T-helper 9 cell (primary cell): Measurements from ENCODE around the gene NAA10.

ENCODE experiments used
- DNase-seq: peaks from one replicate; pipeline ENCODE4 v3.0.0-alpha.2; 2020

Gene NAA10

DNA sequence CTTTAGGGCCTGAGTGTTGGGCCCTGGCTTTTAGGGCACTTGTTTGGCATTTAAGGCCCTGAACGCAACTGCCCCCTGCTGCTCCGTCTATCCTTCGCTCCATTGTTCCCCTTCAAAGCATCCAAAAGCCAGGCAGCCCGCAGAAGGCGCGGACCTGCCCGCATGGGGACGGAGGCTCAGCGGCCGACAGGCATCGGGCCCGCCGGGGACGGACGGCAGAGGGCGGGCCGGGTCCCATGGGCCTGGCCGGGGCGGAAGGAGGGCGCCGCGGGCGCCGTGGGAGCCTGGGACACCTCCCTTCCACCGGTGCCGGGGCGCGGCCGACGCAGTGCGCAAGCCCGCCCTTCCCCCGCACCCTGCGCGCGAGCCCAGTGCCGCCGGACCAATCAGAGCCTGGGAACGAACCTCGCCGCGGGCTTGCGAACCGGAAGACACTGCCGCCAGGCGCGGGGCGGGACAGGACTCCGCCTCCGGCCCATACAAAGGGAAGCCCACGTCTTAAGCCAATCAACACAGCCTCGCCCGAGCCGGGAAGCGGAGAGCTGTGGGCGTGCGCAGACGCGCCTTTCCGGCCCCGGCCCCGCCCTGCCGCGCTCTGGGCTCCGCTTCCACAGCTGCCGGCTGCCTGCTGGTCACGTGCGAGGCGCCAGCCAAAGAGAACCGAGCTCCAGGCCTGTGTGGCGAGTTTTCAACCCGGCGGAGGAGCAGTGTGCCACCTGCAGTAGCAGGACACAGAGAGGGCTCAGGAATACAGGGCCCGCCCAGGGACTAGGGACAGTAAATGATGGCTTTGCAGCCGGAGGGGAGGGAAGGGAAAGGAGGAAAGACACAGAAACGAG, 6.7 kb downstream of the NAA10 start:
- DNase-seq = peak; percentile 89

DNA sequence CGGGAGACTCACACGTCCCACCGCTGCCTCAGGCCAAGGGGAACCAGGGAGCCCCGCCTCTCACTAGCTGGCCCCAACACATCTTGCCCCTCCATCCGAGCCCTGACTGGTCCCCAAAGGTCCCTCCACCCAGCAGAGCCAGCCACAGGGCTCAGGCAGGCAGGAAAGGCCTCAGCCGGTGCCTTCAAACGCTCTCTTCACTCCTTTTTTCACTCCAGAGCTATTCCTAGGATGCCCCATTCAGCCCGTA, 7.2 kb downstream of the NAA10 start:
- DNase-seq = no peak

DNA sequence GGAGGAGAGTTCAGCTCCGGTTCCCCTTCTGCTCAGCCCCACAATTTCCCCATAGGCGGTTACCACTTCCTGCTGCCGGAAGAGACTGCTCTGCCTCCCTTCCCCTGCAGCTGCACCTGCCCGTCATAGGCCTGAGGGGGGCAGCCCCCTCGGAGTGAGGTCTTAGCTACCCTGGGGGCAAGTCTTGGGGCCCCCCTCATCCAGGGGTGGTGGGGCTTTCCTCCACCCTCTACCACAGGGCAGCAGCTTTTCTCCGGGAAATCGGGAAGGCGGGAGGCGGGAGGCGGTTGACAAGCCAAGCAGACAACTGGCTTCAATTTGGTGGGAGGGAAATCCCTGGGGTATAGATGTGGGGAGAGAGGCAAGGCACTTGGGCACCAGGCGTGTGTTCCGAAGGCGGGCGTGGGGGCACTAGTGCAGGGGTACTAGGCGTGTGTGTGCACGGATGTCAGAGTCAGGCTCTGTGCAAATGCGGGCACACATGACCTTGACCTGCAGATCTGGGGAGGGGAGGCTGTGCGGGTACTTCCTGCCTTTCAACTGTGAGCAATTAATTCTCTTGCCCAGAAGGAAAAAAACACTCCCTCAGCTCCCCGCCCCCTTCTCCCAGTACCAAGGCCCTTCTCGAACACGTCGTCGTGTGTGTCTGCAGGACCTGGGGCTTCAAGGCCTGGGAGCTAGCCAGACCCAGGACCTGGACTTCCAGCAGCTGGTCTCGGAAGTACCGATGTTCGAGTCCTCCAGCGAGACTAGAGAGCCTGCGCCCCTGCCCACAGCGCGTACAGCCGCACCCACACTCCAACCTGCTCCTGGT, 7.8 kb downstream of the NAA10 start:
- DNase-seq = peak; percentile 73

DNA sequence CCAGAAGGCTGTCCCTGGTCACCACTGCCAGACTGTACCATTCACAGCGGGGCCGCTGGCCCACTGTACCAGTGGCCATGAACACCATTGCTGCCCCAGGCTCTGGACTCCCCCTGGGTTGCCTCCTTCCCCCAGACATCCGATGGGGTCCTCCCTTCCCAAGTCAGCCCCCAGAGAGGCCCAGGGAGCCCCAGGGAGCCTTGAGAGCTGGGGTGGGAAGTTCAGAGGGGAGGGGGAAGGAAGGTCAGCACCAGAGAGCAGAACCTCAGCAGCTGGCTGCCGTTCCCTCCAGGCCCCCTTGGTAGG, 8.3 kb downstream of the NAA10 start:
- DNase-seq = no peak

DNA sequence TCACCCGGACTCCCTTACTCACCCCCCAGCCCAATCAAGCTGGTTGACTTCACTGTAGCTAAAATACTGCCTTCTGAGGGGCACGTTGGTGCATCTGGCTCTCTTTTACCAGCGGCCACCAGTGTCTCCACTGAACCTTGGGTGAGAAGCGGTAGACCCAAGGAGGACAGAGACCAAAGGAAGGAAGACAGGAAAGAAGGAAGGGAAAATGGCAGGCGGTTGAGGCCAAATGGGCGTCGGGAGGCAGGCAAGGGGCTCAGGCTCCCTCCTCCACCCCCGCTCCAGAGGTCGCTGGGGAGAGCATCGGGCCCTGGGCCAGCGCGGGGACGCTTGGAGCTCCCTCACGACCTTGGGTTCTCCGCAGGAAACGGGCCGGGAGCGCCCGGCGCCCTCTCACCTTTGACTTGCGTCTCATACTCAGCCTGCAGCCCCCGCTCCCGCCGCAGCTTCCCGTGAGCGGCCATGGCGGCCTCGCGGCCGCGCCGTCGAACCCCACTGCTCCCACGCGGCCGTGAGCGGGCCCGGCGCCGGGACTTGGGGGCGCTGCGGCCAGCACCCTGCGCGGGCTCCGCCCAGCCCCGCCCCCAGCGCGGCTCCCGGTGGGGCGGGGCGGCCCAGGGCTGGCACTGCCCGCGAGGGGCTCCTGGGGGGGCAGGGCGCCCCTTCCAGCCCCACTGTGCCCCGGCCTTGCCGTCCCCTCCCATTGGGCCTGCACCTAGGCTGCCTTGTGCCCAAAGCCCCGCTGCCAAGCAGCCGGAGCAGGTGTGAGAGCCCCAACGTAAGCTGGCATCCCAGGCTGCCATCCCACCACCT, 8.9 kb downstream of the NAA10 start, which contains the start of gene ARHGAP4:
Gene ARHGAP4, minus strand, starts transcription at position 526 of the 813 bp plus-strand sequence. Its CDS starts 62 bp downstream, at position 464.
- peak; percentile 32 for DNase-seq

DNA sequence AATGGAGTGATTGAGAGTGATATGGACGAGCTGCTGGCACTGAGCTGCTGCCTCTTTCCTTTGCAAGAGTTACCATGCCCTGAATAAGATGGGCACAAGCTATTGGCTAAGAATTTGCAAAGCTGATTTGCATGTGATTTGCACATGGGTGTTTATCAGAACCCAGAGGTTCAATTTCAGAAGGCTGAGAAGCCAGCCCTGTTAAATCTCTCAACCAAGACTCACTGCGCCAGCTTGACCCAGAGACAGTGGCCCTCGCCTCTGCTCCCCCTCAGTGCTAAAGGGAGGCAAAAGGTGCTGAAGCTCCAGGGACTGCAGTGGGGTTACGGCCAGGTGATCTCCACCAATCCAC, 9.5 kb downstream of the NAA10 start:
- no peak for DNase-seq

DNA sequence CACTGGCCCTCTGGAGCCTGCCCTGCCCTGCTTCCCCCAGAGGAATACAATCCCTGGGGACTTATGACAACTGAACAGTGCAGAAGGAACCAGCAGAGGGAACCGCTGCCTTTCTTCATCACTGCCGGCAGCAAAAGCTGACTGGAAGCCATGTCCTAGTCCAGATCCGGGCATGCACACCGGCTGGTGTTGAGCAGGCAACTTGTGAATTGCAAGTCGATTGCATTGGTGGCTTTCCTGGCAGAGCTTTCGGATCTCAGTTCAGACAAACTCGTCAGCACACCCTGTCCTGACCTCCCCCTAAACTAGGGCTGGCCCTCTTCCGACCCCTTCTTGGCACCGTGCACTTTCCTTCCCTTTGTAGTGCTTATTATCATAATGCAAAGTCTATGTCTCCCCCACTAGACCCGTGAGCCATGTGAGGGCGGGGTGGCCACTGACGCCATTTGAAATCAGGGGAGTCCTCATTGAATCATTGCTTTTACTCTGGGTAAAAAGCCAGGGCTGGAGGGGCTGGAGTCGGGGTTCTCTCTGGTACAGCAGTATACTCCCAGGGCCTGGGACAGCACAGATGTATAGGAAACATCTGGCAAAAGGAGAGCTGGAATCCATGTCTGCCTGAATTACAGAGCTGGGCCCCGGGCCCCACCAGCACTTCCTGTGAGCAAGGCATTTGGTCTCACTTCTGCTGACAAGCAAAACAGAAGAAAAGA, 10.5 kb downstream of the NAA10 start:
- peak; percentile 29 for DNase-seq

DNA sequence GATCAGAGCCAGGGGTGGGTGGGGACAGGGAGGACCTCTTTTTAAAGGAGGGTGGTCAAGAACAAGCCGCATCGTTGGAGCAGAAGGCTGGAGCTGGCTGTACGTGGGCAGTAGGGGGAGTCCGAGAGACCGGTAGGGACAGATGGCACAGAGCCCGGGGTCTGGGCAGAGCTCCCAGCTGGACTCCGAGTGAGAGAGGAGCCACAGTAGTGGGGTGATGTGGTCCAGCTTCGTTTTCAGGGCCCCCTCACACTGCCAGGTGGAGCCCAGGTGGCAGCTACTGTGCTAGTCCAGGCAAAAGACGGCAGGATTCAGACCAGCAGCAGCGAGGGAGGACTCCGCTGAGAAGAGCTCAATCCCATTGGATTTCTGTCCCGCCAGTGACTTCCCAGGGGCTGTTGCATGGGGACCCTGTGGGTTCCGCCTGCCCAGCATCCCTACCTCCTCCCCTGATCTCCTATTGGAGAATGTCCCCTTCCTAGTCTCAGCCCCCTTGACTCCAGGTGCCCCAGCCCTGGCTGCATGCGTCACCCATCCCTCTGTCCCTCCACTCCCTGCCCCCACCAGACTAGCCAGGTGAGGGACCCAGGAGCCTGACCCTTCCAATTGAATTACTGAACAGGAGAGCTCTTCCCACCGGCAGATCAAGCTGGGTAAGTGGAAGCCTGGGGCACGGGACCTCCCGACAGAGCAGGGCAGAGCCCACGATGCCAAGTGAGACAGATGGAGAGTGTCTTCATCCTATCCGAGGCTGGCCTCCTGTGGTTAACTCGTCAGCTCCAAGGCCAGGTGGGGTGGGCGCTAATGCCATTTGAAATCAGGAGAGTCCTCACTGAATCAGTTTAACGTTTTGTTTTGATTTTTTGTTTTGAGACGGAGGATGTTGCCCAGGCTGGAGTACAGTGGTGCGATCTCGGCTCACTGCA, 11.6 kb downstream of the NAA10 start:
- DNase-seq = no peak

DNA sequence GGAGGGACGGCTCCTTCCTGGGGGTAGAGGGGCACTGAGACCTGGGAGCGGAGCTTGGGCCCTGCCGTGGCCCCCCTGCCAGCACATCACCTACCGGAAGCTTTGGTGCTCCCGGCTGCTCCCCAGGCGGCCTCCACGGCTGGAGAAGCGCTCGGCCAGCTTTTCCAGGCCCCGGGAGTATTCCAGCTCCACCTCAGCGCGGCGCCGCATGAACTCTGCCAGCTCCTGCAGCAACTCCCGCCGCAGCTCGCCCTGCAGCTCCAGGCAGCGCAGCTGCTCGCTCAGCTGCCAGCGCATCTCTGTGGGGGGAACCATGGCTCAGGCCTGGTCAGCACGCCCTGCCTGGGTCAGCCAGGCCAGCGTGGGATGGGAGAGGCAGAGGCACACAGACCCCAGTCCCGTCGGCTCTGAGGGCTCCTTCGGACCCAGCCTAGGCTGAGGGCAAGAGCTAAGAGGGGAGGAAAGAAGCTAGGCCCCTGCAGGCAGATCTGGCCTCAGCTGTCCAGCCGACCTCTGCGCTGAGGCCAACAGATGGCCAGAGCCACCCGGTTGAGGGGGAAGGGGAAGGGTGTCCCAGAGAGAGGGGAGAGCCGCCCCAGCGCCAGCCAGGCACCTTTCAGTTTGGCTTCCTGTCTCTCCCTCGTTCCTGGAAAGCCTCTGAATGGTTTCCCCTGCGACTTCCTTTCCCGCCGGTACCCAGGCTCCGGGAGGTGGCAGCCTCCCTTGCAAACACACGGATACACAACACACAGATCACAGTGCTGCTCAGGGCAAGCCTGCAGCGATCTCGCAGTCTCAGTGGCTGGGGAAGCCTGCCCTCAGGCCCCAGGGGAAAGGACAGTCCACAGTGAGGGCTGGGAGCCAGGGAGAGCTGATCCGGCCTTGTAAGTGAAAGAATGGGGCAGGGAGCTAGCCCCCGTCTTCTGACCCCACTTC, 13.1 kb downstream of the NAA10 start:
- DNase-seq = no peak

DNA sequence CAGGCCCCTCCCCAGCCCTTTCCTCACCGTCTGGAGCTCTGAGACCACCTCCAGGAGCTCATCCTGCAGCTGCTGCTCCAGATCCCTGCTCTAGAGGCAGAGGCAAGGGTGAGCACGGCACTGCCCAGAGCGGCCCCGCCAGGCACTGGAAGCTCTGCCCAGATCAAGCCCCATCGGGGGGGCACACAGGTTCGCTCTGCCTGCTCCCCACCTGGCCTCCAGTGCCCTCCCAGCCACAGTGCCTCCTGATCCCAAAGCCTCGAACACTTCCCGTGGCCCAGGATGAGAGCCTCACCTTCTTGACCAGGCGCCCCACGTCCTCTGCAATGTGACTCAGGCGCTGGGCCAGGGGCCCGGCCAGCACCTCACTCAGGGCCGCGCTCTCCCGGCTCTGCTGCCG, 13.8 kb downstream of the NAA10 start:
- DNase-seq = no peak

DNA sequence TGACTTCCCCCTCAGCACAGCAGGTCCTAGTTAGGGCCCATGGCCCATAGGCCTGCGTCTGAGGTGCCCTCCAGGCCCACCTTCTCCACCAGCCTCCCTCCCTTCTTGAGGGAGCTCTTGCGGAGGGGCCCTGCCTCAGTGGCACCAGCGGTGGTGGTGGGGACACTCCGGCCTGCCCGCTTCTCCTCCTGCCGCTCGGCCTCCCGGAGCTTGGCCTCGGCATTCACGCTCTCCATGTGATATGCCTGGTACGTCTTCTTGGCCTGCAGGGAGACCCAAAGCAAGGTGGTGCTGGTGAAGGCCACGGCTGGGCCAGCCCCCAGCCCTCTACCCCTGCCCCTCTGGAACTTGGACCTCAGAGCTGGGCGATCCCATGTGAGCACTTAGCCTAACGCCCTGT, 14.3 kb downstream of the NAA10 start:
- DNase-seq = no peak

DNA sequence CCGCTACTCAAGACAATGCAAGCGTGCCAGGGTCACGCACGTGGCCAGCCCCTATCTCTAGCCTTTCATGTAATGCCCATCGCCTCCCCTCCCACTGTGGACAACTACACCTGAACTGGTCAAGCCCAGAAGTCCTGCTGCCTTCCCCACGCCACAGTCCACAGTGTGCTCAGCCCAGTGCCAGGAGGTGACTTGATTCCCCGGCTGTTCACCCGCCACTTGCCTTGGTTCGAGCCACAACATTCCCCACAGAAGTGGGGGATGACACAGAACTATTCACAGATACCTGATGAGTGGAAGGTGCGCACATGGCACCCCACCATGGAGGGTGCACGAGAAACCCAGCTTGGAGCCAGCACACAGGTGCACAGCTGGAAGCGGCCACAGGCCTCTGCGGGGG, 15.6 kb downstream of the NAA10 start:
- DNase-seq = no peak

DNA sequence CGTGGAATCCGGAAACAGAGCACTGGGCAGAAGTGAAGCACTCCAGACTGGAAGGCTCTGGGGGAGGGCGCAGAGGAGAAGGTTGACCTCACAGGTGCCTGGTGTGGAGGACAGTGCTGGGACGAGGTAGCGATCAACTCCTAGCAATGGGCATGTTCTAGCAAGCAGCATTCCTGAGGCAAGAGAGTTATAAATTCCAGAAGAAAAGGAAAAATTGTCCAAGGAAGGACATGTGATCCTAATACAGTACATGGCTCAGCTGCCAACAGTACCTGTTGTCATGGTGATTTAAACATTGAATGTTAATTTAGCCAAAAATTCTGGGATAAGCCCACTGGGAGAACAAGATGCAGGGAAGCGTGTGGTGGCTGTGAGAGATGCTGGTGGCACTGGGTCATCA, 17.0 kb downstream of the NAA10 start:
- DNase-seq = no peak

DNA sequence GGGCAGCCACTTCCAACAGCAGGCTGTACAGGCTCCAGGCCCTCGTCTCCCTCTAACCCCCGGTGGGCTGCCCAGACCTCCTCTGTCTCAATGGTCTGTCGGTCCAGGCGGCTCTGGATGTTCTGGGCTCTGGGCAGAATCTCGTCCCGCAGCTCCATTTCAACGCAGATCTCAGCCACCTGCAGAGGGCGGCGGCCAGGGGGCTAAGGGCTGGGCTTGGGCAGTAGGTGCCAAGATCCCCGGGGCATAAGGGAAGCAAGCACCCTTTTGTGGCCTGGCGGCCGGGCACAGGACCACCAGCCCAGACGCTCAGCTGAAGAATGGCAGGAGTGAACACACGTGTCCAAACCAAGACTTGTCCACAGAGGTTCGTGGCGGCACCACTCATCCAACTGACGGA, 21.1 kb downstream of the NAA10 start:
- no peak for DNase-seq

DNA sequence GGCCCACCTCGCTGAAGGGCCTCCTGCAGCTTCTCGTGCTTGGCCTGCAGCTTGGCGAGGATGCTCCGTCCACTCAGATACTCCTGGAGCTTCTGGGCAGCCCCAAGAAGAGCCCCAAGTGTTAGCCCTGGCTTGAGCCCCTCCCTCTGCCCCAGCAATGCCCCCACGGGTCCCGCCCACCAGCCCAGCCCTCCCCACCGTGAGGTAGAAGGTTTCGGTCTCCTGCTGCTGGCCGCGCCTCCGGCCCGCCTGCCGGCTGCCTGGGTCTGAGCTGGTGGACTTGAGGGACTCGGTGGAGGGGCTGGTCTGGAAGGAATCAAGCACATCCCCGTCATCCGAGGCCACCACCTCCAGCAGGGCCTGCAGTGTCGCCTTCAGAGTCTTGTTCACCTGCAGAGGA, 21.6 kb downstream of the NAA10 start:
- no peak for DNase-seq

DNA sequence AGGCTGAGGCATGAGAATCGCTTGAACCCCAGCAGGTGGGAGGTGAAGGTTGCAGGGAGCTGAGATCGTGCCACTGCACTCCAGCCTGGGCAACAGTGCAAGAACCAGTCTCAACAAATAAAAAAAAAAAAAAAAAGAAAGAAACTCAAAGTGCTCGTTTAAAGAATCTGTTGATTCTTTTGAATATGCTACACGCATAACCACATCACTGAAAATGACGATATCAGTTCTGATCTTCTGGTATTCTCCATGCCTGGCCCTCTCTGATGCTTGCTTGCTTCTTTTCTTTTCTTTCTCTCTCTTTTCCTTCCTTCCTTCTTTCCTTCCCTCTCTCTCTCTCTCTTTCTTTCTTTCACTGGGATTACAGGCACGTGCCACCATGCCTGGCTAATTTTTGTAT, 23.0 kb downstream of the NAA10 start:
- DNase-seq = no peak

DNA sequence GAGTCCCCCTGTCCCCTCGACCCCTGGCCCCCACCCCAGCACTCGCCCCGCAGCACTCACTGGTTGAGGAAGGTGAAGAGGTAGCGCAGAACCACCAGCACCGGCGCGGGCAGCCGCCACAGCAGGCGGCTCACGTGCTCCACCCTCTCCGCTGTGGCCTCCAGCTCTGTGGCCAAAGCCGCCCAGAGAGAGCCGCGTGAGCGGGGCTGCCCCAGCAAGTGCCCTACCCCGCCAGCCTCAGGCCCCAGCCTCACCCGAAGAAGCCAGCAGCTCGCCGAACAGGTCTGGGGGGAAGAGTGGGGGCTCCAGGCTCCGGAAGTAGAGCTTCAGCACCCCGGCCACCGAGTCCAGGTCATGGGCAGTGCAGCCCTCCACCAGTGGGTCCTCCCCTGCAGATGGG, 24.4 kb downstream of the NAA10 start:
- no peak for DNase-seq

DNA sequence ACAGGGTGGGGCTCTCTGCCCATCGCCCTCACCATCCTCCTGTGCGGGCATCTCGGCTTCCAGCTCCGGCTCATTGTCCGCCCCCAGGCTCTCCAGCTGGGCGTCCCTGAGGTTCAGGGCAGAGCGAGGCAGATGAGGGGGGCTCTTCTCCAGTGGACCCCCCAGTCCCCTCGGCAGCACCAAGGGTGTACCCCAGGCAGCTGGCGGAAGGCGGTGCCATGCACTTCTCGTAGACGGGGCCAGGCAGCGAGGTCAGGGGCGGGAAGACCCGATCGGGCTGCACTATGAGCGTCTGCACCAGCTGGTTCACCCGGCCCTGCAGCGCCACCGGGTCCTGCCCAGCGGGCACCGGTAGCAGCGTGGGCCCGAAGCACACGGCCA, 24.9 kb downstream of the NAA10 start:
- no peak for DNase-seq

DNA sequence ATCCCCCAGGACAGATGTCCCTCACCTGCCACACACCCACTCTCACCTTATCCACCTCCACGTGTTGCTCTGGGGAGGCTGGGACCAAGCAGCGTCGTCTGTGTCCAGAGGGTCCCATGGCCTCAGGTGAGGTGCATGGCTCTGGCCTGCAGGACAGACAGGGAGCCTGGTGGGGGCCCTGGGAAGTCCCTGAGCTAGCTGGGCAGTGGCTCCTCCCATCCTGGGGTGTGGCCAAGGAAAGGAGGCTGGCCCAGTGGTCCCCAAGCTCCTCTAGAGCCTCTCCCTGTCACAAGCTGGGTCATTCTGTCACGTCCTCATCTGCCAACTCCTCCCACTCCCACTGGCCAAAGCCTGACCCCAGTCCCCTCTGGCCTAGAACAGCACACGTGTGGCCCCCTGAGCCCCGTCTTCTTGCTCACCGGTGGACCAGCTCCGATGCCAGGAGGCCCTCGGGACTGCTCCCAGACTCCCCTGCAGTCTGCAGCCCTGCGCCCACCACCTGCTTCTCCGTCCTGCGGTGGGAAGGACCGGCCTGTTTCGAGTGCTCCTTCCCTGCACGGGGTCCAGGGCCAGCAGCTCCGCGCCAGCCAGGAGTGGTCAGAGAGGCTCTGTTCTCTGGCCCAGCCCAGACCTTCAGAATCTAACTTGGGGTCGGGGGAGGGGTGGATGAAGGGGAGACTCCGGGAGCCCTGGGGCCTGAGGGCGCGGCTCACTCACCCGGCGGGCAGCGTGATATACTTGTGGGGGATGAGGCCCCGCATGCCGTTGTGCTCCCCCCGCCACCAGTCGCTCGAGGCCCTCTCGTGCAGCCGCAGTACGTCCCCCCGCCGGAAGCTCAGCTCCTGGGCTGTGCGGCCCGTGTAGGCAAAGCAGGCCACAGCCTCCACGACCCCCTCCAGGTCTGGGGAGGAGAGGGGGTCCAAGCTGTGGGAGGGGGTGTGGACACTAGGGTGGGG, 25.5 kb downstream of the NAA10 start:
- no peak for DNase-seq
